Urothelium cell line (cell line): ENCODE data around the gene PHF3.
"Not testable (repeated sequence)": the region's sequence is repeated elsewhere in the genome, so short reads cannot be mapped to it uniquely, and the experiment has no call there.

Experiments used
- DNase-seq: peaks from one replicate; pipeline ENCODE4 v3.0.0; 2011; ENCODE audit warnings: low spot score, mixed read lengths
- FAIRE-seq: peaks from 2 replicates; lab custom pipeline; 2011; peaks lifted over from hg19 to GRCh38; lab: Jason Lieb, UNC

Gene PHF3

GRCh38 chr6:63690221-63690620, 54.6 kb downstream of the PHF3 start:
- no peak for DNase-seq
- no peak for FAIRE-seq

- no peak for FAIRE-seq
These were observed 70.1 kb downstream of the PHF3 start for GRCh38 chr6:63705707-63706106.

GRCh38 chr6:63706630-63707029, 71.0 kb downstream of the PHF3 start:
- FAIRE-seq (no peak), DNase-seq (no peak)

More at GRCh38 chr6:63705707-63706106, 70.1 kb downstream of the PHF3 start:
- DNase-seq = no peak

- FAIRE-seq (no peak), DNase-seq (no peak)
These were observed 73.0 kb downstream of the PHF3 start for GRCh38 chr6:63708631-63709030.

- FAIRE-seq = no peak
These were observed 73.5 kb downstream of the PHF3 start for GRCh38 chr6:63709148-63709547.

GRCh38 chr6:63713332-63713731, 77.7 kb downstream of the PHF3 start:
- FAIRE-seq (no peak), DNase-seq (no peak)

More at GRCh38 chr6:63709148-63709547, 73.5 kb downstream of the PHF3 start:
- DNase-seq = no peak

- no peak for FAIRE-seq
These were observed 78.5 kb downstream of the PHF3 start for GRCh38 chr6:63714091-63714490.

GRCh38 chr6:63716169-63716568, 80.6 kb downstream of the PHF3 start:
- no peak for DNase-seq
- no peak for FAIRE-seq

More at GRCh38 chr6:63714091-63714490, 78.5 kb downstream of the PHF3 start:
- DNase-seq = no peak

- DNase-seq (no peak), FAIRE-seq (peak; percentile 23)
These were observed 85.6 kb downstream of the PHF3 start for GRCh38 chr6:63721181-63721580.

GRCh38 chr6:63724721-63725120, 89.1 kb downstream of the PHF3 start:
- no peak for DNase-seq
- FAIRE-seq = no peak

- DNase-seq (no peak), FAIRE-seq (no peak)
These were observed 94.7 kb downstream of the PHF3 start for GRCh38 chr6:63730311-63730710.

GRCh38 chr6:63731930-63732329, 96.3 kb downstream of the PHF3 start:
- FAIRE-seq (no peak), DNase-seq (no peak)

- FAIRE-seq (no peak), DNase-seq (no peak)
These were observed 96.7 kb downstream of the PHF3 start for GRCh38 chr6:63732336-63732735.

- no peak for FAIRE-seq
- no peak for DNase-seq
These were observed 99.3 kb downstream of the PHF3 start for GRCh38 chr6:63734923-63735322.

- FAIRE-seq, DNase-seq: not testable (repeated sequence)
These were observed 102.6 kb downstream of the PHF3 start for GRCh38 chr6:63738190-63738589.

- FAIRE-seq (no peak), DNase-seq (no peak)
These were observed 103.6 kb downstream of the PHF3 start for GRCh38 chr6:63739094-63739687.

GRCh38 chr6:63740709-63741108, 105.1 kb downstream of the PHF3 start:
- FAIRE-seq (no peak), DNase-seq (peak; percentile 48)

- FAIRE-seq = no peak
- DNase-seq = no peak
These were observed 106.5 kb downstream of the PHF3 start for GRCh38 chr6:63742060-63742459.

- no peak for DNase-seq
- FAIRE-seq = no peak
These were observed 108.1 kb downstream of the PHF3 start for GRCh38 chr6:63743691-63744090.

- no peak for DNase-seq
- FAIRE-seq = no peak
These were observed 109.2 kb downstream of the PHF3 start for GRCh38 chr6:63744810-63745209.

- DNase-seq = no peak
- no peak for FAIRE-seq
These were observed 110.2 kb downstream of the PHF3 start for GRCh38 chr6:63745784-63746183.

- no peak for DNase-seq
- no peak for FAIRE-seq
These were observed 114.8 kb downstream of the PHF3 start for GRCh38 chr6:63750400-63750799.

GRCh38 chr6:63757275-63757674, 121.7 kb downstream of the PHF3 start:
- FAIRE-seq, DNase-seq: not testable (repeated sequence)
